NOMO-1 (cell line): ENCODE measurements around the gene TOX2.

Experiments
- DNase-seq, 2 experiments: peaks; one replicate each; lab custom pipeline; 2025; ENCODE audit not compliant: unreplicated experiment in 2 of 2; lab: John Stamatoyannopoulos, UW

TOX2 gene

DNA sequence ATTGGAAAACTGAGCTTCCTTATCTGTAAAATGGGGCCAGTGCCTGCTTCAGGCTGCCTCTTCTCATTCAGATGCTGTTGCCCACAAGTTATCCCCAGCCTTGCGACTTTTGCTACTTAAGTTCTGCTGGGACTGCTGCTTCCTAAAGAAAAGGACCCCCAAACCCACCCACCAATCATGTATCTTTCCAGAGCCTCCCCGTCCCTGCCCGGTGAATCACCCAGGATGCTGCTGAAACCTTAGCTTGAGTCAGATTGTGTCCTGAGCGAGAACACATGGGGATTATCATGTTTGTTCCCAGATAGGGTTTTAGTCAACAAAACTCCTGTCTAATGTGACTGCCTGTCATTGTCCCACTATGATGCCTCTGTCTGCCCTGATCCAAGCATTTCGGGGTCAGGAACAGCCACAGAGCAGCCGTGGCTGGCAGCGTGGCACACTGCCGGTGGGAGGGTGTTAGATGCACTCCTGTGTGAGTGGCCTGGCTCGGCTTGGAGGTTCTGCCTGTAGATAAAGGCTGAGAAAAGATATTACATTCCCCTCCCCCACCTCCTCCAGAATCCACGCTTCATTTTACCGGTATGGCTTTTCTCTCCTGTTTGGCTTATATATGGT is 79.9 kb downstream of the TOX2 start:
- DNase-seq = no peak

DNA sequence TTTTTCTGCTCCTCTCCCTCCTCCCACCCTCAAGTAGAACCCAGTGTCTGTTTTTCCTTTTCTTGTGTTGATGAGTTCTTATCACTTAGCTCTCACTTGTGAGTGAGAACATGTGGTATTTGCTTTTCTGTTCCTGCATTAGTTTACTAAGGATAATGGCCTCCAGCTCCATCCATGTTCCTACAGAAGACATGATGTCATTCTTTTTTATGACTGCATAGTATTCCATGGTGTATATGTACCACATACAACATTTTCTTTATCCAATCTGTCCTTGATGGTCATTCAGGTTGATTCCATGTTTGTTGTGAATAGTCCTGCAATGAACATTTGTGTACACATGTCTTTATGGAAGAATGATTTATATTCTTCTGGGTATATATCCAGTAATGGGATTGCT is 81.0 kb downstream of the TOX2 start:
- no peak for DNase-seq

DNA sequence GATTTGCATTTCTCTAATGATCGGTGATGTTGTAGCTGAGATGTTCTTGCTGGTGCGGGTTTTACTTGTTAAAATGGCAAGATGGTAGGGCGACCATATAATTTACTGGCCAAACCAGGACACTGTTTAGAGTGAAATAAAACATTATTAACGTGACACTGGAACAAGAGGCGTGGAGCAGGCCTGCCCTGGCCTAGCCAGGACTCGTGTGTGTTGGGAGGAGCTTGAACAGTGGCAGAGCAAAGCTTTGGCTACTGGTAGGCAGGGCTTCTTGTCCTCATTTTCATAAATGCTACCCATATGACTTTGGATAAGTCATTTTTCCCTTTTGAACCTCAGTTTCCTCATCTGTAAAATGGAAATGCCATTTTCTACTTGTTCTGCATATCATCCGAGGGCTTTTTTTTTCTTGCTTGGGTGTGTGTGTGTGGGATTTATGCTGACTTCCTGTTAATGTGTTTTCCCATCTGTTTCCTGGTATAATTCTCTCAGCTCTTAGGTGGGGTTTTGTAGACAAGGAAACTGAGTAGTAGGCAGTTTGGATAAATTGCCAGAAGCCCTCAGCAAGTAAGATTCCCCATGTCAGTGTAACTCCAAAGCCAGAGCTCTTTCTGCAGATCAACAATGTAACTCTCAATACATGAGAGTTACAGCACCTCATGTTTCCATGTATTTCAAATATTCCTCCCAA is 81.7 kb downstream of the TOX2 start:
- DNase-seq = no peak

DNA sequence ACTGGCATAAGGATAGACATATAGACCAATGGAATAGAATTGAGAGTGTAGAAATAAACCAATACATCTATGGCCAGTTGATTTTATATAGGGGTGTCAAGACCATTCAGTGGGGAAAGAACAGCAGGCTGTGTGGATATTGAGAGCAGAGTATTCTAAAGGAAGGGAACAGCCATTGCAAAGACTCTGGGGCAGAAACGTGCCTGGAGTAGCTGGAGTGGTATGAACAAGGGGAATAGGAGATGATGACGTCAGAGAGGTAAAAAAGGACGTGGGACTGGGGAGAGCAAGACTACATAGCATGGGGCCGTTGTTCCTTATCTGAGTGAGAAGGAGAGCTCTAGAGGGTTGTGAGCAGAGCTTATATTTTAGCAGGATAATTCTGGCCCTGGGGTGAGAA is 85.2 kb downstream of the TOX2 start:
- DNase-seq = no peak

DNA sequence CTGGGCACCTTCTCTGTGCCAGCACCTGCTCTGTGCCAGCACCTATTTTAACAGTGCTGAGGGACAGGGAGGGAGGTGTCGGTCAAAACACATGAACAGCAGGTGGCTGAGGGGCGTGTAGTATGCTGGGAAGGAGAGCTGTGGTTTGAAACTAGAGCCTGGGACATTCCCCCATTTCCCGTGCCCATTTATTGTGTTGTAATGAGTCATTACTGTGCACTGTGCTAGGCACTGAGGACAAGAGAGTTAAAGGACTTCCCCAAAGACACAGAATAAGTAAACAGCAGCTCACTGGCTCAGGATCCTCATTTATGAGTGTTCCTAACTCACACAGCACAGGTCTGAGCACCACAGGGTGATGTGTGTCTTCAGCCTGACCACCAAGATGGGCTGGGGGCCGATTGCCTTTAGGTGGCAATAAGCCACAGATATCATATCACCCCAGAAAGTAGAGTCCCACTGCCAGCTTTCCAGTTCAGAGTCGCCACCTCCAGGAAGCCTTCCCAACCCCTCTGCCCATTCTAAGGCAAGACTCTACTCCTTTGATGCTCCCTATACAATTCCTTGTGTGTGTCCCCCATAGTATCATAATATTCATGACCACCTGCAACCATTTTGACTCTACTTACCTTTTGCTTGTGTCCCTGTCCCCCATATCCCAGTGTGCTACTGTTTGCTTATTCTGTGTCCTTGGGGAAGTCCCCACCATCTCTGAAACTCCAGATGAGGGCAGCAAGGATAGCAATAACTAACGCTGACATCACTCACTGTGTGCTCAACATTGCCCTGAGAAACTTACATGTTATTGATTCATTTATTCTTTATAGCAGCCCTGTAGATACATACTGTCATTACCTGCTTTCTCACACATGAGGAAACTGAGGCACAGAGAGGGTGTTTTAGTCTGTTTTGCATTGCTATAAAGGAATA is 87.3 kb downstream of the TOX2 start:
- no peak for DNase-seq

DNA sequence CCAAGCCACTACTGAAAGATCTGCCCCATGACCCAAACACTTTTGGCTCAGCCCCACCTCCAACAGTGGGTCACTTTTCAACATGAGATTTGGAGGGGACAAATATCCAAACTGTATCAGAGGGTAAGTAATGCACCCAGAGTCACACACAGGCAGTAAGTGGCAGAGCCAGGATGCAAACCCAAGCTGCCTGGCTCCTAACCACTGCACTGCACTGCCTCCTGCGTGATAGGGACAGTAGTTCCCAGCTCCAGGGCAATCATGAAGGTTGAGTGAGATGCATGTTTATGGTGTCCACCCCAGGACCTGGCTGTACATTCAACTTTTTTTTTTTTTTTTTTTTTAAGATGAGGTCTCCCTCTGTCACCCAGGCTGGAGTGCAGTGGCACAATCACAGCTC is 88.2 kb downstream of the TOX2 start:
- no peak for DNase-seq

DNA sequence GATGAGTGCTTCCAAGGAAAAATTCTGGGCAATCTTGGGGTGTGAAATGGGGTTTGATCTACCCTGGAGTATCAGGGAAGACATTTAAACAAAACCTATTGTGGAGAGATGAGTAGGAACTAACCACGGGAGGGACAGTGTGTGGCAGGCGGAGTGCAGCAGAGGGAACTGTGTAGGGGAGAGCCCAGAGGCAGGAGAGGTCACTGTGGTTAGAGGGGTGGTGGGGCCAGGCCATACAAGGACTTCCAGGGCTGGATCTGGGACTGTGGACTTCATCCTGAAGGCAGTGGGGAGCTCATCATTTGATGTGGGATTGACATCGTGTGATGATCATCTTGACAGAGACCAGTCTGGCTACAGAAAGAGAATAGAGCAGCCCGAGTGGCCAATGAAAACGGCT is 89.0 kb downstream of the TOX2 start:
- no peak for DNase-seq

DNA sequence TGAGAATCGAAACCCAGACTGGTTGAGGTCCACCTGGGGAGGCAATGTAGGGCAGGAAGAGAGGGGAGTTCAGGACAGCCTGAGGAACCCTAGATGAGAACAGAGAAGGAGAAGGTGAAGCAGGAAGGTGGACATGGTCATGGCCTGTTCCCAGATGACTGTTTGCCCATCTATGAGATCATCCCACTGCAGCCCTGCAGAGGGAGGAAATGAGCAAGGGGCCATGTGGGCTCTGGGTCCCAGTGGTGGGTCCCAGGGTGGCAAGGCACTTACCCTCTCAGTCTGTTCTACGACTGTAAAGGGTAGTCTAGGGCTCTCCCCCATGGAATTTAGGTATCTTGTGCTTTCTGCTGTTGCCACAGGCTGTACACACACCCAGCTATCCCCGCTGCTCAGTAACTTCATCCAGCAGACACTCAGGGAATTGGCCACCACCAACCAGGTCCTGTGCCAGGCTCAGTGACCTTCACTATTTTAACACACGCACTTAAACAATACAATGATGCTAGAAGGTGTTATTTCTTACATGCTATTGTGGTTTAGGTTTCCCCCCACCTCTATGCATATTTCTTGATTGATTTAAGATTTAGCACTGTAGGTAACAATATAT is 89.8 kb downstream of the TOX2 start:
- no peak for DNase-seq

DNA sequence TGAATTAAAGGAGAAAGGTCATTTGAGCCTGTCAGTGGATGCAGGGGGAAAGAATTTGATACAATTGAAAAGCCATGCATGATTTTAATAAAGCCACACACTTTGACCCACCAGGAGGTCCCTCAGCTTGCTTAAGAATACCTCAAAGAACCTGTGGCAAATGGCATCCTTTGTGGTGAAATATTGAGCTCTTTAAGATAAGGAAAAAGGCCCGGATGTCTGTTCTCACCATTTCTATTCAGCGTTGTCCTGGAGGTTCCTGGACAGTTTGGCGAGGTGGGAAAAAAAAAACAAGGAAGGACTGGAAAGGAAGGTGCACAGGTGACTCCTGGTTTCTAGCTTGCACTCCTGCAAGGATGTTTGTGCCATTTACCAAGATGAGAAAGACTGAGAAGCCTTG is 91.0 kb downstream of the TOX2 start:
- no peak for DNase-seq

DNA sequence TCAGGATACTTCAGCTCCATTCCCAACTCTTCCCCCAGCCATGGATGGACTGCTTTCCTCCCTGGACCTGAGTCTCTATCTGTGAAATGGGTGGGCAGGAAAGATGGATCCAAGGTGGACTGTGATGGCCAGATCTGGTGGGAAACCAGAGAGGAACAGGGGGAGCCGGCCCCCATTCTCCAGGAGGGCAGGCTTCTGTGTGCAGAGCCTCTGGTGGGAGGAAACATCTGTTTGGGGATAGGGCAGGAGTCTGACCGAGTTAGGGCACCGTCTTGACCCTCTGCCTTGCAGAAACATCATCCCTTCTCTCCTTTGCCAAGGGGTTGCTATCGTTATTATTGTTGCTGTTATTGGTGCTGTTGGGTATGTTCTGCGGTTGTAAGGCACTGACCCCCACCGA is 91.5 kb downstream of the TOX2 start:
- no peak for DNase-seq

DNA sequence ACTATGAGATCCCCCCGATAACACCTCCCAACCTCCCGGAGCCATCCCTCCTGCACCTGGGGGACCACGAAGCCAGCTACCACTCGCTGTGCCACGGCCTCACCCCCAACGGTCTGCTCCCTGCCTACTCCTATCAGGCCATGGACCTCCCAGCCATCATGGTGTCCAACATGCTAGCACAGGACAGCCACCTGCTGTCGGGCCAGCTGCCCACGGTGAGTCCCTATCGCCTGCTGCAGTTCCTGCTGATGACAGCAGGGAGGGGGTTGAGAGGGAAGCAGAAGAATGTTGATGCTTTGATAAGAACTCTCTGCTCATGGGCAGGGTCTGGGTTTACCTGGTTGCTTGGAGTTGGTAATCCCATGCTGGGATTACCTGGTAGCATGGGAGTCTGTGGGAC is 91.9 kb downstream of the TOX2 start:
- DNase-seq = no peak

DNA sequence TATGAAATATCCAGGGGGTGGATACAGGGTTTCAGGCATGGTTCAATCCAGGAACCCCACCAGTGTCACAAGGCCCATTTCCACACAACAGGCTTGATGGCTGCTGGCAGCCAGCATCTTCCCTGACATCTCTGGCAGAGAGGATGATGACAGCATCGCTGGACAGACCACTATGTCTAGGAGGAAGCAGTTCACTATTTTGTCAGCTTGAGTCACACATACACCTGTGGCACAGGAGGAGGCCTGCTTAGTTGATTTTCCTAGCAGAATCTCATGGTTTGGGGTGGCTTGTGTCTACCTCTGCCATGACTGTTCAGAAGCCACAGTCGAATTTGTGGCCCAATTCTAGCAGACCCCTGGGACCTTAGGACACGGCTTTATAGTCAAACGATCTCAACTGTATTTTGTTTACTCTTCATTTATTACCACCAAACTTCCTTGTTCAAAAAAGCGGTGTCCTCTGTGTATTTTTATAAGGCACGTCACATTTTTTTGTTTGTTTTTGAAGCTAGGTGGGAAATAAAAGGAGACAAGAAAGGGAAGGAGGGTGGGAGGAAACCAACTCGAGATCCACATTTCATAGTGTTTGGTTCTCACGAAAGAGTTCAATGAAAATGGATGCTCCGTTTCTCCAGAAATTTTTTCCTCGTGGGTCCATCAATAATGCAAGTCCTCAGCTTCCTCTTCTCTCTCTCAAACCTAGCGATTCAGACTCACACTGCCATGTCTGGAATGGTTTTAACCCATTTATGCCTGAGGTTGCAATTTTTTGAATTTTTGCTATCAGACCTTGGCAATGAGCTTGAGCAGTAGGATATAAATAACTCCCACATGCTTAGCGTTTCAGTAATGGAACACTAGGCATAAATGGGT is 94.4 kb downstream of the TOX2 start:
- DNase-seq = no peak

DNA sequence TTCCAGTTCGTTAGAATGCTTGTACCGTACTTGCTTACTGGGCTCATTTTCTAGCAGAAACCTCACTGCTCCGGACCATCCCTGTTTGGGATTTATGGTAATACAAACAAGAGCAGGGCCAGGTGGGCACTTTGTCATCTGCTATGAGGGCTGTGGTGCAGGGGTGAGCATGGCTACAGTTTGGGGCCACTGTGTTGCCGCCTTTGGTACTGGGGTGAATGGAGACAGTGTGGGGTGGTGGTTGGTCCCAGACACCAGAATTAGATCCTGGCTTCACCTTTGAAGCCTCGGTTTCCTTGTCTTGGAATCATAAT is 95.0 kb downstream of the TOX2 start:
- no peak for DNase-seq

DNA sequence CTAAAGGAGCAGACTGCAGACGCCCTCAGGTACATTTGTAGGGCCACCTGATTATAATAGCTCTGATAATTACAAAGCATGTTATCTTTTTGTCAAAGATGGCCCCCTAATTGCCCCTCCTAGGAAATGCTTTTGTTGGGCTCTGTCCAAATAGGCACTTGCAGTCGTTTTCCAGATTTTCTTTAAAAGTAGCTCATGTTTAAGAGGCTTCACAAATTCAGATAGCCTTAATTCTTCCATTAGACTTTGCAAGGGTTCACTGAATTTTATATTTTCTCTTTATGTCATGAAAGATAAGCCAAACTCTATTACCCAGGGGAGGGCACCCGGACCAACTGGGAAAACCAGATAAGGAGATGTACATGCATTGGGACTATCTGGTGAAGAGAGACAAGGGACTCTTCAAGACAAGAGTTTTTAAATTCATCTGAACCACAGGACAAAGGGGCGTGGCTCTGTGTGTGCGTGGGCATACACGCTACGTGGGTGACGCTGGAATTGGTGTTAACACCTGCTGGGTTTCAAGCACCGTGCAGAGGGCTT is 95.6 kb downstream of the TOX2 start:
- no peak for DNase-seq

DNA sequence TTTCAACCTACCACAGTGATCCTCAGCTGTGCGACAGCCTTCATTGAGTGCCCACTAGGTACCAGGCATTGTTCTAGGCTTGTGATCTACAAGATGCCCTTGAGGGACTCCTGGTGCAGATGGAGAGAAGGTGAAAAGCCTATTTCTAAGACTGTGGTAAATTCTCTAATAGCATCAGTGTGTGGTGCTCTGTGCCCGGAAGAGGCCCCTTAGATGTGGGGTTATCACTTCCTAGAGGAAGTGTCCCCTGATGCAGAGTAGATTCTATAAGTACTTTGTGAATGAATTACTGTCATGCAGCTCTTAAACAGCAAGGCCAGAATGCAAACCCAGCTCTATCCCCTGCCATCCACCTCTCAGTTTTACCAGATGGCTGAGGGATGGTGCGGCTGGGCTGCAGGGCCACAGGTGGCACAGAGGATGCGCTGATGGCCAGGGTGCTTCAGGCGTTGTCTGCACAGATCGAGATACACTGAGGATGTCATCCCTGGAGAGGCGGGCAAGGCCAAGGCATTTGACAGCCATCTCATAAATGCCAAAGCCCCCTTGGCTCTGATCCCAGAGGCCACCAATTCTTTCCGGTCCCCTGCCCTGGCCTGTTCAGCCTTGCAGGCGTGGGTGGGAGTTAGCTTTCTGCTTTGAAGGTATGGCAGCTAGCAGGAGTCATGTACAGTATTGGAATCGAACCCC is 96.7 kb downstream of the TOX2 start:
- DNase-seq = peak in 1 of 2 experiments; percentile 55

DNA sequence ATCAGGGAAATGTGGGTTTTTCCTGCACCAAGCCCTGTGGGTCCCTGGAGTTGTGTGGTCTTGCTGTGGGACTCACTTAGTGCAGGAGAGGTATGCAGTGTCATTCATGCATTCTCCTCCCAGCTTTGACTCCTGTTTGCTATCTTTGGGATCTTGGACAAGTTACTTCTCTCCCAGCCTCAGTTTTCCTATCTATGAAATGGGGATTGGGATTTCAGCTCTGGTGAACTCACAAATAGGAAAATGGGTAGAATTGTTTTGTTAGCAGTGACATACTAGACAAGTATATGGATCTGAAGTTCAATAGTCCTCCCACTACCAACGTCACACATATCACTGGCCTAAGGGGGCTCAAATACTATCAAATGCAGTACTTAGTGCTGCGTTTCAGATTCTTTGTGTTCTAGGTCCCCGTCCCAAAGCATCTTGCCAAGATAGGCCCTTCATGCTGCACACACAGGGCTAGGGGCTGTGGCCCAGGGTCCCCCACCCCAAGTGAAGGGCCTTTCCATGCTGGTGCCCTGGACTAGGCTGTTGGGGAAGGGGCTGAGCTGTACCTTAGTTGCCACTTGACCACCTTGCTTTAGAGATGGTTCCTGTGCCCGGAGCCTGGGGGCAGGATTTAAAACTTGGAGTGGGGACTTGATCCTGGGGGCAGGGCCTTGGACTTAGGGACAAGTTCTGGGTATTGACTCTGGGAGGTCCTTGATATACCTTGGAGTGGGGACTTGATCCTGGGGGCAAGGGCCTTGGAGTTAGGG is 98.0 kb downstream of the TOX2 start:
- DNase-seq = no peak

DNA sequence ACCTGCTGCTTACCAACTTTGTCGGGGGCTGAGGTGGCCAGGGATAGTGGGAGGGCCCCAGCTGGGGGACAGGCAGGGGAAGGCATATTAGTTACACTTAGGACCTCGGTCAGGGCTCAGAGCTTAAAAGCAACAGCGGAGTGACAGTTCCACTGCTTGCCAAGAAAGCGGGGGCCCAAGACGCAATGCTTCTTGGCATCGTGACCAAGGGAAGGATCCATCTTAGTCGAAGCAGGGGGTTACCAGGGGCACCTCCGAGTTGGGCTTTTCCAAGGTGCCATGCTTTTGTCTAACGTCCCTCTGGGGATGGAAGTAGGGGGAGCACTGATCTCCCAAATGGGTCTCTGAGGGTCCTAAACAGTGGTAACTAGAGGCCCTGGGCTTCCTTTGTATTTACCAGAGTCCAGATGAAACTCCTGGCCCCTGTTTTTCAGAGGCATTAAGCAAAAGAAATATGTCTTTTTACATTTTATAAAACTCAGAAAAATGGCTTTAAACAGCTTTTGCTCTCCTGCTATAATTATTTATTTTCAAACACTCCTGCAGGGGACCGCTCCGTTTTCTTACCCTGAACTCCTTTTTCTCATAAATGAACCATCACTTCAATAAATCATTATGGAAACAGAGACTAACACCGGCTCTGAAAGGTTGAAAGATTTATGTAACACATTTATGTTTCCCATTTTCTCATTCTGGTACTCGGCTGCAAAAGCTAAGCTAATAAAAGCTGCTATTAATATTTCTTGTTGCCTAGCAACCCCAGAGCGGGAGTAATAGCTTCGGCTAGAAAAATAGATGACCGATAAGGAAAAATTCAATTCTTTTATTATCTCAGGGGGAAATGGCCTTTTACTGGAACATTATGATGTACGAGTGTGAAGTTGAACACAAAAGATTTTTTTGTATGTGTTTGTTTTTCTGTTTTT is 100.4 kb downstream of the TOX2 start:
- DNase-seq = no peak

DNA sequence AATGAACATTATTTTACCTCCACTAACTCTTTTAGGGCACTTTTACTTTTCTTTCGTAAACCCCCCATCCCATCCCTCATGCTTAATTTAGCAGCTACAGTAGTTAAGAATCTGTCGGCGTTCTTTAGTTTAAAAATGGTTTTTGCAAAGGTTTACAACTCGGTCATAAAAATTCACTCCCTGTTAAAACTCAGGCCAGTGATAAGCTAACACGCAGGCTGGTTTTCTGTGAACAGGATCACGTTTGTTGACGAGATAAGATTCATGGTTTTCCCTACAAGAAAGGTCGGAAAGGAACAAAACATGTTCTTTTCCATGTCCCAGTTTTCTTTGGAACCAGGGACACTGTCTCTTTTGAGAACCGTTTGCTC is 101.1 kb downstream of the TOX2 start:
- no peak for DNase-seq
